Body of pancreas (tissue), 4 donors: ENCODE data around the gene SMIM41. TPM values are rescaled to one million over a fixed set of nuclear protein-coding genes. Genes with fewer than 3 reads are reported as not detected.

Experiments
- ATAC-seq: fragments of 150-250 bp; one replicate; pipeline ENCODE4 v1.9.1; 2016
- DNase-seq, 4 donors: peaks; one replicate each; pipeline ENCODE4 v3.0.0-alpha.2; 2019
- H3K27ac ChIP-seq, 4 donors: fragments of 200-600 bp; sonication (generic); 1 replicate in 3 of 4; 2 replicates in 1 of 4; pipeline versions ENCODE4 v1.5.1 to v1.6.1; 2016 to 2019; ENCODE audit warnings: mild to moderate bottlenecking in 1 of 4, mixed read lengths in 1 of 4, moderate library complexity in 1 of 4
- H3K27me3 ChIP-seq, 2 donors: fragments of 200-600 bp; sonication (generic); one replicate each; pipeline ENCODE4 v1.6.0; 2016; ENCODE audit warnings: mild to moderate bottlenecking in 1 of 2
- H3K36me3 ChIP-seq, 2 donors: fragments of 200-600 bp; sonication (generic); replicated peaks in 1 of 2; 2 replicates each; pipeline ENCODE4 v1.5.1; 2016; ENCODE audit warnings: low read depth in 2 of 2; ENCODE audit not compliant: insufficient read depth in 1 of 2
- H3K4me1 ChIP-seq: fragments of 200-600 bp; sonication (generic); one replicate; pipeline ENCODE4 v1.6.0; 2016
- H3K4me3 ChIP-seq, 2 donors: fragments of 200-600 bp; sonication (generic); 1 replicate in 1 of 2; 2 replicates in 1 of 2; pipeline ENCODE4 v1.5.1; 2016 to 2019
- H3K9me3 ChIP-seq, 3 donors: fragments of 200-600 bp; sonication (generic); 1 replicate in 2 of 3; 2 replicates in 1 of 3; pipeline ENCODE4 v1.5.1; 2016
- CTCF ChIP-seq, 7 experiments: fragments of 450-650 bp in 4 of 7; fragments of 200-600 bp in 3 of 7; sonication (generic) in 3 of 7; IDR thresholded peaks; one replicate each; pipeline ENCODE4 v1.5.1; 2016 to 2019; ENCODE audit warnings: antibody characterized with exemption in 7 of 7
- POLR2A ChIP-seq, 3 donors: fragments of 450-650 bp; IDR thresholded peaks; one replicate each; pipeline ENCODE4 v1.6.1; 2016; ENCODE audit warnings: antibody characterized with exemption in 3 of 3, mild to moderate bottlenecking in 2 of 3
- WGBS, 2 donors: methylation state at CpG; one replicate each; pipeline ENCODE4 v1.1.5; 2017; 5-methylcytosine and 5-hydroxymethylcytosine counted together
- intact Hi-C: fragments of 100-400 bp; cut with DNase I; formaldehyde crosslinking; loops from one replicate; pipeline ENCODE4 v1.15.1; 2023
- total RNA-seq, 2 donors: library from RNA; depleted of rRNA; stranded (reverse); fragments of >200 nt; gene quantifications; one replicate each; pipeline ENCODE4 v1.1.0, GENCODE V29; 2016

The SMIM41 gene
- total RNA-seq, 2 donors from 2014 or later, result 0.26 to 0.66 TPM

- Histone ChIP-seq H3K27me3 (no peaks in the 10 kb centered on the region), H3K4me1 (peaks cover 27% of the 10 kb centered on the region), H3K27ac (peak overlapping the region in 3 of 4 donors; percentile 12 to 64 (median 24)), H3K9me3 (no peaks in the 10 kb centered on the region), H3K36me3 (no peaks in the 10 kb centered on the region), H3K4me3 (no peak overlapping the region)
- TF ChIP-seq POLR2A (IDR thresholded peaks at IDR 0.05) (no peak), CTCF (IDR thresholded peaks at IDR 0.05) (no peak)
- DNase-seq (no peak), ATAC-seq (no peak)
- intact Hi-C loops, result no loop called here
- WGBS, 2 donors, result 51 to 66% methylated on average over 9 to 12 of the region's 12 CpGs
Observed at GRCh38 chr12:52061470-52062166, 17.9 kb upstream of the SMIM41 start.

- Histone ChIP-seq H3K4me1 (peaks cover 27% of the 10 kb centered on the region), H3K36me3 (no peaks in the 10 kb centered on the region), H3K27ac (peak overlapping the region in 3 of 4 donors; percentile 24 to 64 (median 55)), H3K27me3 (no peaks in the 10 kb centered on the region), H3K4me3 (no peak overlapping the region), H3K9me3 (no peaks in the 10 kb centered on the region)
- ATAC-seq (no peak), DNase-seq (no peak)
- intact Hi-C loops, result no loop called here
- WGBS, 2 donors, result 64 to 94% methylated on average over 2 to 6 of the region's 6 CpGs
- TF ChIP-seq CTCF (IDR thresholded peaks at IDR 0.05) (no peak), POLR2A (IDR thresholded peaks at IDR 0.05) (no peak)
Observed at GRCh38 chr12:52062167-52063081, 17.1 kb upstream of the SMIM41 start.

- H3K27ac ChIP-seq, result peak overlapping the region in 3 of 4 donors; percentile 55 to 69 (median 62)
- WGBS, 2 donors, result 64 to 68% methylated on average over 13 to 19 of the region's 20 CpGs
- ATAC-seq, result no peak
Observed at GRCh38 chr12:52063082-52063924, 16.2 kb upstream of the SMIM41 start.

More at GRCh38 chr12:52063082-52063924, 16.2 kb upstream of the SMIM41 start:
- TF ChIP-seq CTCF (IDR thresholded peaks at IDR 0.05) (no peak), POLR2A (IDR thresholded peaks at IDR 0.05) (peak in 1 of 3 donors; percentile 6)
- intact Hi-C loops, result no loop called here
- no peaks in the 10 kb centered on the region for H3K27me3 ChIP-seq
- H3K36me3 ChIP-seq, result no peaks in the 10 kb centered on the region
- DNase-seq, result peak in 2 of 4 donors; percentile 43 to 57
- no peak overlapping the region for H3K4me3 ChIP-seq
- H3K9me3 ChIP-seq, result no peaks in the 10 kb centered on the region
- H3K4me1 ChIP-seq, result peaks cover 27% of the 10 kb centered on the region
